ENCODE results near the gene TCERG1L.
"Not testable (repeated sequence)": the region's sequence is repeated elsewhere in the genome, so short reads cannot be mapped to it uniquely, and the experiment has no call there.

TCERG1L gene

GRCh38 chr10:131117416-131118212 is 193.9 kb downstream of the TCERG1L start:
- DNase-seq, result no peak

- no peak for DNase-seq
These were observed 194.5 kb downstream of the TCERG1L start for GRCh38 chr10:131116991-131117375.

- DNase-seq, result no peak
These were observed 195.1 kb downstream of the TCERG1L start for GRCh38 chr10:131116216-131116990.

- DNase-seq, result no peak
These were observed 195.7 kb downstream of the TCERG1L start for GRCh38 chr10:131115801-131116200.

- no peak for DNase-seq
These were observed 196.2 kb downstream of the TCERG1L start for GRCh38 chr10:131115321-131115720.

- no peak for DNase-seq
These were observed 196.7 kb downstream of the TCERG1L start for GRCh38 chr10:131114846-131115245.

- no peak for DNase-seq
These were observed 197.7 kb downstream of the TCERG1L start for GRCh38 chr10:131113709-131114291.

- no peak for DNase-seq
These were observed 198.4 kb downstream of the TCERG1L start for GRCh38 chr10:131113165-131113564.

- no peak for DNase-seq
These were observed 198.8 kb downstream of the TCERG1L start for GRCh38 chr10:131112691-131113090.

- no peak for DNase-seq
These were observed 199.9 kb downstream of the TCERG1L start for GRCh38 chr10:131111471-131112080.

GRCh38 chr10:131111007-131111406 is 200.5 kb downstream of the TCERG1L start:
- DNase-seq, result no peak

GRCh38 chr10:131110241-131110783 is 201.2 kb downstream of the TCERG1L start:
- no peak for DNase-seq

GRCh38 chr10:131109726-131110125 is 201.8 kb downstream of the TCERG1L start:
- DNase-seq, result no peak

- no peak for DNase-seq
These were observed 202.2 kb downstream of the TCERG1L start for GRCh38 chr10:131109291-131109690.

- DNase-seq, result no peak
These were observed 203.6 kb downstream of the TCERG1L start for GRCh38 chr10:131107970-131108369.

GRCh38 chr10:131102676-131103075 is 208.8 kb downstream of the TCERG1L start:
- no peak for DNase-seq

- DNase-seq, result no peak
These were observed 209.4 kb downstream of the TCERG1L start for GRCh38 chr10:131102147-131102546.

GRCh38 chr10:131100418-131101410 is 210.8 kb downstream of the TCERG1L start:
- not testable (repeated sequence) for DNase-seq

GRCh38 chr10:131099028-131099726 is 212.3 kb downstream of the TCERG1L start:
- DNase-seq, result no peak

- no peak for DNase-seq
These were observed 213.0 kb downstream of the TCERG1L start for GRCh38 chr10:131098416-131098952.

- no peak for DNase-seq
These were observed 215.5 kb downstream of the TCERG1L start for GRCh38 chr10:131096031-131096430.
